ENCODE measurements around the gene TNFRSF9.

DNA sequence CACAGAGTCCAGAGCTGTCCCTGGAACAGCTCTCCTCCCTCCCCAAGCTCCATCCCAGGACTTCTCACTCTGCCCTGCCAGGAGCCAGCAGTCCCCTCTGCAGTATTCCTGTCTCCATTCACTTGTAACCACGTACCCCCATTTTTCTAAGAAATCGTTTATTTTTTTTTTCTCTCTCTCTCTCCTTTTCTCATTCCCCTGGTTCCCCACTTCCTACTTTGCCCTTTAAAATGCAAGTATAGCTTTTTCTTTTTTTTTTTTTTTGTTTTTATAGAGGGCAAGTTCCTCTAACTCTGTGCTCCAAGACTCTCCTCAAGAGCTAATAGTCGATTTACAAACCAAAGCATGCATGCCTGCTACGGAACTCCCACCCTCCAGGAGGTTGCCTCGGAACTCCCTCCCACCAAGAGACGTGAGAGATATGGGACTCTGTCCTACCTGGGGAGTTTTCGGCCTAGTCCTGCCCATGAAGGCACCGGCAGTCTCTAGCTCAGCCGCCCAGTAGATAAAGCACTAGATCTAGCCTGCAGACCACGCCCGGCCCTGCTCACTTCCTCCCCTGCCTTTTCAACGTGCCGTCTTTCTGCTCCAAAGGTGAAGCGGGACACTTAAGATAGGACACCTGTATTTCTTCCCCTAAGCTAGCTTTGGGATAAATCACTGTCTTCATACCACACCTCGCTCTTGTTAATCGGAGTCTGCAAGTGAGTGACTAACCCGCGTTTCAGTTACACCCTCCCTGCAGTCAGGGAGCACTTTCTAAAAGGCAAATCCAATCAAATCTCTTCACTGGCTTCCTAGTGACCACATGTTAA is 27.7 kb downstream of the TNFRSF9 start:
- TF ChIP-seq, protein P1, sequence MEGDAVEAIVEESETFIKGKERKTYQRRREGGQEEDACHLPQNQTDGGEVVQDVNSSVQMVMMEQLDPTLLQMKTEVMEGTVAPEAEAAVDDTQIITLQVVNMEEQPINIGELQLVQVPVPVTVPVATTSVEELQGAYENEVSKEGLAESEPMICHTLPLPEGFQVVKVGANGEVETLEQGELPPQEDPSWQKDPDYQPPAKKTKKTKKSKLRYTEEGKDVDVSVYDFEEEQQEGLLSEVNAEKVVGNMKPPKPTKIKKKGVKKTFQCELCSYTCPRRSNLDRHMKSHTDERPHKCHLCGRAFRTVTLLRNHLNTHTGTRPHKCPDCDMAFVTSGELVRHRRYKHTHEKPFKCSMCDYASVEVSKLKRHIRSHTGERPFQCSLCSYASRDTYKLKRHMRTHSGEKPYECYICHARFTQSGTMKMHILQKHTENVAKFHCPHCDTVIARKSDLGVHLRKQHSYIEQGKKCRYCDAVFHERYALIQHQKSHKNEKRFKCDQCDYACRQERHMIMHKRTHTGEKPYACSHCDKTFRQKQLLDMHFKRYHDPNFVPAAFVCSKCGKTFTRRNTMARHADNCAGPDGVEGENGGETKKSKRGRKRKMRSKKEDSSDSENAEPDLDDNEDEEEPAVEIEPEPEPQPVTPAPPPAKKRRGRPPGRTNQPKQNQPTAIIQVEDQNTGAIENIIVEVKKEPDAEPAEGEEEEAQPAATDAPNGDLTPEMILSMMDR (IDR thresholded peaks at IDR 0.05): no peak
- TF ChIP-seq POLR2A (IDR thresholded peaks at IDR 0.05) (no peak), POLR2AphosphoS5 (IDR thresholded peaks at IDR 0.05) (no peak)

Data from breast epithelium (tissue), 3 donors.